ENCODE measurements around the gene ADGRE2.

The ADGRE2 gene

DNA sequence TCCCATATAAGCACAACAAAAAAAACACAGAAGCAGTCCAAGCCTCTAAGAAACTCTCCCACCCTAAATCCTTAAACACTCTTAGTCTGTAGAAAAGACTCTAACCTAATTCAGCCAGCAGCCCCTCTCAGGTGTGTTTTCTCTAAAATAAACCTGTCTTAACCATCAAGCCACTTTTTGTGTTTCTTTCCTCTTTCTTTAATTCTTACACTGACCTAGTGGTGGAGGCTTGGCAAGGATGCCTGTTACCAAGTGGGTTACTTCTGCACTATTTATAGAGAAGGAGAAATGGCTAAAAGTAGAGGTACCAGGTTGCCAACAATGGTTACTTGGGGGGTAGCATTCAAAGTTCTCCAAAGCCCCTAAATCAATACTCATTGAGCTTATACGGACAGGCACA is 44.8 kb downstream of the ADGRE2 start:
- DNase-seq (ENCODE audit: low spot score) = no peak

DNA sequence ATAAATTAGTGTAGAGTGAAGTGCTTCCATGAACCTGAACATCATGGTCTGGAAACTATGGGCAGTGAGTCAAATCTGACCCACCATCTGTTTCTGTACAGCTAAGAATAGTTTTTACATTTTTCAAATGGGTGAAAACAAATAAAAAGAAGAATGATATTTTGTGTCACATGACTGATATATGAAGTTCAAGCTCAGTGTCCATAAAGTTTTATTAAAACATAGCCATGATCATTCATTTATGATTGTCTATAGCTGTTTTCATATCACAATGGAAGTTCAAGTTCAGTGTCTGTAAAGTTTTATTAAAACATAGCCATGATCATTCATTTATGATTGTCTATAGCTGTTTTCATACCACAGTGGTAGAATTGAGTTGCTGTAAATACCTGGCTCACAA is 45.9 kb downstream of the ADGRE2 start:
- DNase-seq (ENCODE audit: low spot score) = no peak

DNA sequence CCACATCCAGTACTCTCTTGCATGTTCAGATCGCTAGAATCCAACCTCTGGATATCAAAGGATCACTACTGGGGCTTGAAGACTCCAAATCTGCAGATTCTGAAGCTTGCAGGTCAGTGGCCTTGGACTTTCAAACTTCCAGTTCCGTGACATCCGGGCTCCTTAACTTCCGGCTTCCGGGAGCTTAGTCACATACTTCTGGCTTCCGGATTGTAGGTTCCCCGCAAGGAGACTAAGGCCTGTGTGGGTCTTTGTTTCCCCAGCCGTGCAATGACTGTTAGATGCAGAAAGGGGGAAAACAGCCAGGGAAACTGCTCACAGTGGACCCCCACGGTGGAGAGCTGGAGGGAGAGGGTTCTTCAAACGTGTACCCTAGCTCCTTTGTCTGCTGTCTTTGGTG is 47.2 kb downstream of the ADGRE2 start:
- DNase-seq (ENCODE audit: low spot score) = no peak

DNA sequence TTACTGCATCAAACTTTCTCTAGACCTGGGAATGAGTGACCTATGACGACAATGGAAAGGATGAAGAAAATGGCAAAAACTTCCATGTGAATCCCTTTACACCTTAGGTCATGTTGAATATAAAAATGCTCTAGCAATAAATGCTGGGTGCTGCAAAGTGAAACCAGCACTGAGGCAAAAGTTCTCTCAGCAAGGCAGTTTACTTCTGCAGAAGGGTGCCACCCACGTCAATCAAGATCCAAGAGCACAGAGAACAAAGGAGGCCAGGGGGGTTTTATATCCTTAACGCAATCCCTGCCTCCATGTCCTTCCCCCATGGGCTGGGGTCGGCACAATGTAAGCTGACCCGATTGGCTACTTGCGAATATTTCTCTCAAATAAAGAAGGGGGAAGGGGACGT is 49.8 kb downstream of the ADGRE2 start:
- no peak for DNase-seq (ENCODE audit: low spot score)

DNA sequence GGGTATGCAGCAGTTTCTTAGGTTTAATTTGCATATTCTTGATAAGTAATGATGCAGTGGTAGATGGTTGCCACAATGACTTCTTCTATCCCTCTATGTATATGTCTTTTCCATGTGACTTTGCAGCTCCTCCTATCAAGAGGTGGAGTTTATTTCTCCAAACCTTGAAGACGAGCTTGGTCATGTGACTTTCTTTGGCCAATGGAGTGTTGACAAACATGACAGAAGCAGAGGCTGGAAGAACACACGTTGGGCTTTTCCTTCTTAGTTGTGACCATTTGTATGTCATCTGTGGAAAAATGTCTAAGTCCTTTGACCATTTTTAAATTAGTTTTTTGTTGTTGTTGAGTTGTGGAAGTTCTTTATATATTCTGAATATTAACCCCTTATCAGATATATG is 56.2 kb downstream of the ADGRE2 start:
- no peak for DNase-seq (ENCODE audit: low spot score)

DNA sequence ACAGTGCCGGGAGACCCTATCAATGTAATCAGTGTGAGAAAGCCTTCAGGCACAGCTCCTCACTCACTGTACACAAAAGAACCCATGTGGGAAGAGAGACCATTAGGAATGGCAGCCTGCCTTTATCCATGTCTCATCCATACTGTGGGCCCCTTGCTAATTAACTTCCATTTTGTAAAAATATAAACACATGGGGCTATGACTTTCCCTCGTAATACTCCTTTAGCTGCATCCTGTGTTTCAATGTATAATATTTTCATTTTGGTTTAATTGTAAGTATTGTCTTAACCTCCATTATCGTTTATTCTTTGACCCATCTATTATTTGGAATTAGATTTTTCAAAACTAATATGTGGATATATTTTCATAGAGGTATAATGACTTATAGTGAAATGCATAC is 59.2 kb downstream of the ADGRE2 start:
- DNase-seq (ENCODE audit: low spot score) = no peak

DNA sequence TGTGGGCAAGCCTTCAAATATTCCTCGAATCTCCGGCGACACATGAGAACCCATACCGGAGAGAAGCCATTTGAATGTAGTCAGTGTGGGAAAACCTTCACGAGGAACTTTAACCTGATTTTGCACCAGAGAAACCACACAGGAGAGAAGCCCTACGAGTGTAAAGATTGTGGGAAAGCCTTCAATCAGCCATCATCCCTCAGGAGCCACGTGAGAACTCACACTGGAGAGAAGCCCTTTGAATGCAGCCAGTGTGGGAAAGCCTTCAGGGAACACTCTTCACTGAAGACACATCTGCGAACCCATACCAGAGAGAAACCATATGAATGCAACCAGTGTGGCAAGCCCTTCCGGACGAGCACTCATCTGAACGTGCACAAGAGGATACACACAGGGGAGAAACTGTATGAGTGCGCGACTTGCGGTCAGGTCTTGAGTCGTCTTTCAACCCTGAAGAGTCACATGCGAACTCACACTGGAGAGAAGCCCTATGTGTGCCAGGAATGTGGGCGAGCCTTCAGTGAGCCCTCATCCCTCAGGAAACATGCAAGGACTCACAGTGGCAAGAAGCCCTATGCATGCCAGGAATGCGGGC is 59.7 kb downstream of the ADGRE2 start:
- no peak for DNase-seq (ENCODE audit: low spot score)

DNA sequence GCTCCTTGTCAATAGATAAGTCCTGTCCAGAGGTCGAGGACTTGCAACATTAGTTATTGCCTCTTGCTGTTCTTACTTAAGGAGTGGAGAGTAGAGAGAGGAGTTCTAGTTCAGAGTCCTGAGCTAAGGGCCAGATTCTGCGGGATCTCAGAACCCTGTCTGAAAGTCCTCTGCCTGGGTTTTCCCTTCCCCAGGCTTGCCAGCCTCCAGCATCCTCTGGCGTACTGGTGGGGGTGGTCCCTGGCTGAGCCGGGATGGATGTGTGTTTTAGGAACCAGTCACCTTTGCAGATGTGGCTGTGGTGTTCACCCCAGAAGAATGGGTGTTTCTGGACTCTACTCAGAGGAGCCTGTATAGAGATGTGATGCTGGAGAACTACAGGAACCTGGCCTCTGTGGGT is 62.5 kb downstream of the ADGRE2 start:
- no peak for DNase-seq (ENCODE audit: low spot score)

DNA sequence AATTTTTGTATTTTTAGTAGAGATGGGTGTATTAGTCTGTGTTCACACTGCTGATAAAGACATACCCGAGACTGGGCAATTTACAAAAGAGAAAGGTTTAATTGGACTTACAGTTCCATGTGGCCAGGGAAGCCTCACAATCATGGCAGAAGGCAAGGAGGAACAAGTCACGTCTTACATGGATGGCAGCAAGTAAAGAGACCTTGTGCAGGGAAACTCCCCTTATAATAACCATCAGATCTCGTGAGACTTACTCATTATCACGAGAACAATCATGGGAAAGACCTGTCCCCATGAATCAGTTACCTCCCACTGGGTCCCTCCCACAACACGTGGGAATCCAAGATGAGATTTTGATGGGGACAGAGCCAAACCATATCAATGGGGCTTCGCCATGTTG is 73.9 kb downstream of the ADGRE2 start:
- no peak for DNase-seq (ENCODE audit: low spot score)

DNA sequence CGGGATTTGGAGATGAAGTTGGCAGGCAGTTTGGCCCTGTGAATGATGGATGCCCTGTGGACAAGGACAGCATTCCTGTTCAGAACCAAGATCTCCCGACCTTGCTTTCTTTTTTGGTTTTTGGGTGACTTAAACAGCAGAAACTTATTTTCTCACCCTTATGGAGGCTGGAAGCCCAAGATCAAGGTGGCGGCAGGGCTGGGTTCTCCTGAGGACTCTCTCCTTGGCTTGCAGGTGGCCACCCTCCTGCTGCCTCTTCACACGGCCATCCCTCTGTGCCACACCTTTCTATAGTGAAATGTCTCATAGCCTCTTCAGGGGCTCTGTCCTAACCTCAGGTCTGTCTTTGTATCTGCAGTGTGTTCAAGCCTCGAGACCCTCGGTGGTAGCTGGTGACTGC is 74.5 kb downstream of the ADGRE2 start:
- DNase-seq (ENCODE audit: low spot score) = no peak

DNA sequence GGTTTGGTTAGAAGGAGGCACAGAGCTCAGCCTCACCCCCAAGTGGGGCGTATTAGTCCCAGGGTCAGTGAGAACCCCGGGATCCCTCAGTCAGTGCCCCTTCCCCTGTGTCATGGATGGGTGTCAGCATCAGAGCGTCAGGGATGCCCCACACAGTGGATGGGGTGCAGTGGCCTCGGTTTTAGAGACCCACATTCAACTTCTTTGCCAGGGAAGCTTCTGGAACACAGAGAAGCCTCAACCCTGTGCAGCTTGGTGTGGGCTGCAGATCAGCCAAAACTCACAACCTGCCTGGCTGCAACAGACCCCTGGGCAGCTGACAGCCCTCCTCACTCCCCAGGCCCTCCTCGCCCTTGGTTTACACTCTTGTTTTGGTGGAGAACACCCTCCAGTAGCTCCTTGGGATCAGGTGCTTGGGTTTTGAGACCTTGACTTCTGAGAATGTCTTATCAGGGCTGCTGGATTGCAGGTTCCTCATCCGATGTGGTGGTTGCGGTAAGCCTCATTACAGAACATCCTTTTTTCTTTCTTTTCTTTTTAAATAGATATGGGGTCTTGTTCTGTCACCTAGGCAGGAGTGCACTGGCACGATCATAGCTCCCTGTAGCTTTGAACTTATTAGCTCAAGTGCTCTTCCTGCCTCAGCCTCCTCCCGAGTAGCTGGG is 77.5 kb downstream of the ADGRE2 start:
- no peak for DNase-seq (ENCODE audit: low spot score)

DNA sequence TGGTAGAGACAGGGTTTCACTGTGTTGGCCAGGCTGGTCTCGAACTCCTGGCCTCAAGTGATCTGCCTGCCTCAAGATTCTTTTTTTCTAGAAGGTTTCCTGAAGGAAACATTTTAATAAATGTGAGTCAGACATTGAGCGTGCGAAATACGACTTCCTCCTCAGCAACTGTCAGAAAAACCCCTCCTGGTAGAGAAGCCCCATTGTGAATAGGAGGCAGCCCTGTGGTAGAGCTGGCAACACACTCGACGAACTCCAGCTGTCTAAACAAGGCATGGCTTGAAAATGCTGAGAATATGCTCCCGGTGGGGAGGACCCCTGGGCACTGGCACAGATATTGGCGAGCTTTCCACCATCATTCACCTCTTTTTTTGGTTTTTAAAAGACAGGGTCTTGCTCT is 78.7 kb downstream of the ADGRE2 start:
- DNase-seq (ENCODE audit: low spot score) = no peak

DNA sequence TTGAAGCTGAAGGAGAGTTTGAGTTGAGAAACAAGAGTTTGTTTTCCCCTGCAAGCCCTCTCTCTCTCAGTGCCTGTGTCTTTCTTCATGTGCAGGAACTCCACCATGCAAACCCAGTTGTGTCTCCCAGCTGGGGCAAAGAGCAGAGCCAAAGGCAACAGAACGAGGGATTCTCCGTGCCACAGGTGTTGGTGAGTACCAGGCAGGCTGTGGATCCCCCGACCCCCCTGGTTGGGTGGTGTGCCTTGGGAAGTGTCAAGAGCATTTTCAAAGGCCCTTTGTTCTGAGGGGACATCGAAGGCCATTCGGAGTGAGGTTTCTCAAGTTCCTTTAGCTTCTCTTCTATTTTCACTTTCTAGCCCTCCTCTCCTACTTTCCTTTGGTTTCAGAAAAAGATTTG is 82.9 kb downstream of the ADGRE2 start:
- no peak for DNase-seq (ENCODE audit: low spot score)

DNA sequence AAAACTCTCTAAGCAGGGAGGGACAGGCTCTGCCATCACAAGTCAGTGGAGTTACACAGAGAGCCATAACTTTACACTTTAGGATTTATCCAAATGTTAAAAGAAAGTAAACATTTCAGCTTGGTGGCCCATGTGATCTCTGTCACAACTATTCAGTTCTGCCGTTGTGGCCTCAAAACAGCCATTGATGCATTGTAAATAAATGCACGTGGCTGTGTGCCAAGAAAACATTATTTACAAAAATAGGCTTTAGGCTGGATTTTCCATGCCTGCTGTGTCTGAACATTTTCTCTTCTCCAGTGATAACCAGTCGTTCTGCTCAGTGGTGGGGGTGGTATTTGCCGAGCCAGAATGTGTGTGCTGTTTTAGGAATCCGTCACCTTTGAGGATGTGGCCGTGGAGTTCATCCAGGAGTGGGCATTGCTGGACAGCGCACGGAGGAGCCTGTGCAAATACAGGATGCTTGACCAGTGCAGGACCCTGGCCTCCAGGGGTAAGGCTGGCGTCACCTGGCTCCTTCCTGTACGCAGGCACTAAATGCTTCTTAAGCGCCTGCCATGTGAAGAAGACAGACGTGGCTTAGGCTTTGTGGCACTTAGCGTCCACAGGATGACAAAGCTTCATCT is 83.6 kb downstream of the ADGRE2 start:
- DNase-seq (ENCODE audit: low spot score) = no peak

DNA sequence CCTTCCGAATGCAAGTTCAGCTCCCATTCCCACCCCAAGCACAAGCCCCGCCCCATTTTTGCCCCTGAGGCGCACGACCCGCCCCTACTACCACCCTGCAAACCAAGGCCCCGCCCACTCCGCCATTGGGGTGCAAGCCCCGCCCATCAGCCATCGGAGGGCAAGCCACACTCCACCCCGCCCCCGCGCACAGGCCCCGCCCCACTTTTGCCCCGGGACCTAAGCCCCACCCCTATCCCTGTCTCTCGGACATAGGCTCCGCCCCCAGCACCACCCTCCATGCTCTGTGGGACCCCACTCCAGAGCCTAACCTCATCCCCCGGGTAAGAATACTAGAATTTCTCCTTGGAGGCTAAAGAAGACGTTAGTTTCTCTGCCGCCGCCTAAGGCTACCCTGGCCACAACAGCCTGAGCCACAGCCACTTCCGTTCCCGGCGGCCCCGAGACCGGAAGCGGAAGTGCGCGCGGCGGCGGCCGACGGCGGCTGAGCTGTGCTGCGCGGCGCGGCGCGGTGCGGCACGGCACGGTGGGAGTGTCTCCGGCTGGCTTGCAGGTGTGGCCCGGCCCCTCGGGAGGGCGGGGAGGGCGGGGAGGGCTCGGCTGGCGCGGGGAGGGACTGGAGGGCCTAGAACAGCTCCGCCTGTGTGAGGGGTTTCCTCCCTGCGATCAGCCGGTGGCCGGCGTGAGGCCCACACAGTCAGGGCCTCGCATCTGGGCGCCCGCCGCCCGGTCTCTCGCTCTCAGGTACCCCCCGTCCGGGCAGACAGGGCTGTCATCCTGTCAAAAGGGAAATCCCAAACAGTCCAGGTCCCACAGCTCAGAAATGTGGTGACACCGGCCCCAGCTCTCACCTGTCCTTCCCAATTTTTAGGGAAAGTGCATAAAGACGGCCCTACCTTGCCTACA is 88.5 kb downstream of the ADGRE2 start, which contains the start of gene ZNF333:
Gene ZNF333, plus strand, starts transcription at position 451 of the 906 bp plus-strand sequence. CDS start 3,444 bp downstream, outside the sequence.
- DNase-seq (ENCODE audit: low spot score) = peak; percentile 93

DNA sequence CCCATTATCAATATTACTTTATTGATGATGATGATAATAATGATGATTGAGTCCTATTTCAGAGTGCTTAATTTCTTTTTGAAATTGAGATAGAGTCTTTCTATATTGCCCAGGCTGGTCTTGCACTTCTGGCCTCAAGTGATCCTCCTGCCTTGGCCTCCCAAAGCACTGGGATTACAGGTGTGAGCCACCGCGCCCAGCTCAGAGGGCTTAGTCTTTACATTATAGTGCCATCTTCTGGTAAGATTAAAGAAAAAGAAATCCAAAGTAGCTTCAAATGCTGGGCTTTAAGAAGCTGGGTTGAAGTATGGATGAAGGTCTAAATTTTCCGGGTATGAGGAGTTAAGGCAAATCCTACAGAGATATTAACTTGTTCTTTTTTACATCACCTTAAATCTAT is 91.9 kb downstream of the ADGRE2 start:
- DNase-seq (ENCODE audit: low spot score) = peak; percentile 24

DNA sequence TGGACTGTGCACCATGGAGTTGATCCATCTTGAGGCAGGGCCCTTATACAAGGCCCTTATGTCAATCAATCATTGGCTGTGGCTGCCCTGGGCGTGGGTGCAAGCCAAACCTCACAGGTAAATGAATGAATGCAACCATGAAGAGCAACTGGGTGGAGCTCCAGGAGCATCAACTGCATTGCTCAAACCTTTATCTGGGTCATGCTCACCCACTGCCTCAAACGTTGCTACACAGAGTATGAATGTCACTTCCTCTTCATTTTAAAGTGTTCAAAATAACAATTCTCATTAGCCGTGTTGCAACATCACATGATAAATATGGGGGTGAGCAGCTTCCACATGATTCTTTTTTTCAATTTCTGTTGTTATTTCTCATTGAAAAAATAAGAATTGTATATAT is 94.9 kb downstream of the ADGRE2 start:
- no peak for DNase-seq (ENCODE audit: low spot score)

Data from kidney tubule cell (primary cell).